ENCODE measurements around the gene BLTP3A. TPM values are rescaled to one million over a fixed set of nuclear protein-coding genes. Genes with fewer than 3 reads are reported as not detected.
A peak's percentile ranks its signal among the peaks of the same experiment; 100 is the strongest.

The BLTP3A gene
- total and polyA plus RNA-seq, 2 donors (not counting 1 experiment from before 2014, with no cell fraction given), result 3.3 to 7.1 TPM

GRCh38 chr6:34788111-34788510, 3.8 kb upstream of the BLTP3A start:
- H3K4me3 ChIP-seq (replicated peaks in 1 of 4; ENCODE audit: control extremely low read depth in 1 of 4, insufficient read depth in 1 of 4, low read depth in 3 of 4, low read length in 4 of 4), result no peak overlapping the region

DNA sequence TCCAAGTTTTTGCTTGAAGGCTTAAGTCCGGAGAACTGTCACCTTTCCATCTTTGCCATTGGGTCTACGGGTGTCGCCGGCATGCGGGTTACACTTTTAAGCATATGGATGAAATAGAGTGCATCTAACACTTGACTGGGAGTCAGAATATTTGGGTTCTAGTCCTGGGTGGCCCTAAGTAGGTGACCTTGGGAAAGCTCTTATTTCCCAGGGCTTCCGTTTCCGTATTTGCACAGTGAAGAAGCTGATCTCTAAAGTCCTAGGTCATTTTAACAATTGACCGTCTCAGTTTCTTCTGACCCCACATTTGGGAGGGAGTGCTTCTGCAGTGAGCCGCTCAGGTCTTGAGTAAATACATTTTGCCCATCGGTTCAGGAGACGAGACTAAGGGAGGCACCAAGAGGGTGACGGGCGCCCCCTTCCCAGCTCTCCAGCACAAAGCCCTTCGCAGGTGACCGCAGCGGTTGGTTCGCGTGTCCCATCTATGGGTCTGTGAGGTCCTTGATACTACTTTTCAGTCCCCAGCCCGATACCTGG, 651 bp upstream of the BLTP3A start:
- Histone ChIP-seq H3K79me2 (ENCODE audit: control insufficient read depth, insufficient read depth, low read length) (no peaks in the 10 kb centered on the region), H3K4me3 (replicated peaks in 1 of 4; ENCODE audit: control extremely low read depth in 1 of 4, insufficient read depth in 1 of 4, low read depth in 3 of 4, low read length in 4 of 4) (peak overlapping the region; percentile 72 to 79 (median 78)), H4K20me1 (ENCODE audit: control insufficient read depth, extremely low read depth, insufficient read depth, low read length) (no peaks in the 10 kb centered on the region), H2AFZ (ENCODE audit: low read length) (peak overlapping the region; percentile 94), H3K9me3 (ENCODE audit: control insufficient read depth, insufficient read depth, low read depth, low read length) (no peaks in the 10 kb centered on the region), H3K4me2 (ENCODE audit: extremely low read depth, insufficient read depth, low read length) (peak overlapping the region; percentile 97), H3K9ac (ENCODE audit: insufficient read depth, low read length) (peak overlapping the region; percentile 71), H3K36me3 (ENCODE audit: control insufficient read depth, insufficient read depth, low read length) (no peaks in the 10 kb centered on the region), H3K27me3 (ENCODE audit: control insufficient read depth, insufficient read depth, low read length) (no peaks in the 10 kb centered on the region), H3K4me1 (ENCODE audit: control insufficient read depth, extremely low read depth, insufficient read depth, low read length) (peaks cover 3% of the 10 kb centered on the region), H3K27ac (ENCODE audit: insufficient read depth, low read length) (no peak overlapping the region)
- TF ChIP-seq, protein P1, sequence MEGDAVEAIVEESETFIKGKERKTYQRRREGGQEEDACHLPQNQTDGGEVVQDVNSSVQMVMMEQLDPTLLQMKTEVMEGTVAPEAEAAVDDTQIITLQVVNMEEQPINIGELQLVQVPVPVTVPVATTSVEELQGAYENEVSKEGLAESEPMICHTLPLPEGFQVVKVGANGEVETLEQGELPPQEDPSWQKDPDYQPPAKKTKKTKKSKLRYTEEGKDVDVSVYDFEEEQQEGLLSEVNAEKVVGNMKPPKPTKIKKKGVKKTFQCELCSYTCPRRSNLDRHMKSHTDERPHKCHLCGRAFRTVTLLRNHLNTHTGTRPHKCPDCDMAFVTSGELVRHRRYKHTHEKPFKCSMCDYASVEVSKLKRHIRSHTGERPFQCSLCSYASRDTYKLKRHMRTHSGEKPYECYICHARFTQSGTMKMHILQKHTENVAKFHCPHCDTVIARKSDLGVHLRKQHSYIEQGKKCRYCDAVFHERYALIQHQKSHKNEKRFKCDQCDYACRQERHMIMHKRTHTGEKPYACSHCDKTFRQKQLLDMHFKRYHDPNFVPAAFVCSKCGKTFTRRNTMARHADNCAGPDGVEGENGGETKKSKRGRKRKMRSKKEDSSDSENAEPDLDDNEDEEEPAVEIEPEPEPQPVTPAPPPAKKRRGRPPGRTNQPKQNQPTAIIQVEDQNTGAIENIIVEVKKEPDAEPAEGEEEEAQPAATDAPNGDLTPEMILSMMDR (conservative IDR thresholded peaks at IDR 0.05 in 1 of 2, IDR thresholded peaks at IDR 0.05 in 1 of 2; ENCODE audit: low read depth in 1 of 2, low read length in 2 of 2), result peak; percentile 11 to 22
- no peak for TF ChIP-seq EZH2 (IDR thresholded peaks at IDR 0.05; ENCODE audit: low read length, missing control alignments)
- peak; percentile 29 for DNase-seq (ENCODE audit: low read depth in 2 of 2)

More at GRCh38 chr6:34788111-34788510, 3.8 kb upstream of the BLTP3A start:
- DNase-seq (ENCODE audit: low read depth in 2 of 2), result no peak
- H2AFZ ChIP-seq (ENCODE audit: low read length), result no peak overlapping the region
- H3K36me3 ChIP-seq (ENCODE audit: control insufficient read depth, insufficient read depth, low read length), result no peaks in the 10 kb centered on the region
- H3K79me2 ChIP-seq (ENCODE audit: control insufficient read depth, insufficient read depth, low read length), result no peaks in the 10 kb centered on the region
- no peaks in the 10 kb centered on the region for H3K9me3 ChIP-seq (ENCODE audit: control insufficient read depth, insufficient read depth, low read depth, low read length)
- no peaks in the 10 kb centered on the region for H4K20me1 ChIP-seq (ENCODE audit: control insufficient read depth, extremely low read depth, insufficient read depth, low read length)
- H3K27ac ChIP-seq (ENCODE audit: insufficient read depth, low read length), result no peak overlapping the region
- no peaks in the 10 kb centered on the region for H3K27me3 ChIP-seq (ENCODE audit: control insufficient read depth, insufficient read depth, low read length)
- H3K4me2 ChIP-seq (ENCODE audit: extremely low read depth, insufficient read depth, low read length), result no peak overlapping the region
- H3K4me1 ChIP-seq (ENCODE audit: control insufficient read depth, extremely low read depth, insufficient read depth, low read length), result no peaks in the 10 kb centered on the region
- TF ChIP-seq, protein P1 (conservative IDR thresholded peaks at IDR 0.05 in 1 of 2, IDR thresholded peaks at IDR 0.05 in 1 of 2; ENCODE audit: low read depth in 1 of 2, low read length in 2 of 2), result no peak
- TF ChIP-seq EZH2 (IDR thresholded peaks at IDR 0.05; ENCODE audit: low read length, missing control alignments), result no peak
- H3K9ac ChIP-seq (ENCODE audit: insufficient read depth, low read length), result no peak overlapping the region

- no peaks in the 10 kb centered on the region for H3K36me3 ChIP-seq (ENCODE audit: control insufficient read depth, insufficient read depth, low read length)
- H3K4me1 ChIP-seq (ENCODE audit: control insufficient read depth, extremely low read depth, insufficient read depth, low read length), result peaks cover 3% of the 10 kb centered on the region
- H2AFZ ChIP-seq (ENCODE audit: low read length), result peak overlapping the region; percentile 9
- H3K9ac ChIP-seq (ENCODE audit: insufficient read depth, low read length), result peak overlapping the region; percentile 71
- peak overlapping the region; percentile 79 for H3K4me2 ChIP-seq (ENCODE audit: extremely low read depth, insufficient read depth, low read length)
- no peaks in the 10 kb centered on the region for H3K27me3 ChIP-seq (ENCODE audit: control insufficient read depth, insufficient read depth, low read length)
- no peaks in the 10 kb centered on the region for H3K79me2 ChIP-seq (ENCODE audit: control insufficient read depth, insufficient read depth, low read length)
- H3K4me3 ChIP-seq (replicated peaks in 1 of 4; ENCODE audit: control extremely low read depth in 1 of 4, insufficient read depth in 1 of 4, low read depth in 3 of 4, low read length in 4 of 4), result peak overlapping the region; percentile 58 to 78 (median 75)
- DNase-seq (ENCODE audit: low read depth in 2 of 2), result peak; percentile 49 to 74
- H4K20me1 ChIP-seq (ENCODE audit: control insufficient read depth, extremely low read depth, insufficient read depth, low read length), result no peaks in the 10 kb centered on the region
- no peak overlapping the region for H3K27ac ChIP-seq (ENCODE audit: insufficient read depth, low read length)
- TF ChIP-seq, protein P1 (conservative IDR thresholded peaks at IDR 0.05 in 1 of 2, IDR thresholded peaks at IDR 0.05 in 1 of 2; ENCODE audit: low read depth in 1 of 2, low read length in 2 of 2), result no peak
- no peak for TF ChIP-seq EZH2 (IDR thresholded peaks at IDR 0.05; ENCODE audit: low read length, missing control alignments)
- no peaks in the 10 kb centered on the region for H3K9me3 ChIP-seq (ENCODE audit: control insufficient read depth, insufficient read depth, low read depth, low read length)
These were observed 970 bp downstream of the BLTP3A start for GRCh38 chr6:34792605-34793500.
